GM13977 (cell line): ENCODE measurements around the gene BMPER.

ENCODE experiments used
- DNase-seq: peaks from one replicate; pipeline ENCODE4 v3.0.0; 2012; ENCODE audit warnings: low spot score
- in situ Hi-C: fragments of 300-500 bp; cut with MboI; formaldehyde crosslinking; loops from one replicate; pipeline ENCODE4 v1.12.0; 2022; ENCODE audit warnings: low sequenced_read_pairs, low pct_unique_long_range_greater_than_20kb, mixed read lengths, inconsistent platforms; ENCODE audit not compliant: unreplicated experiment
- TF ChIP-seq, protein P1 (sequence below): IDR thresholded peaks from 2 replicates; pipeline ENCODE4 v1.5.1; 2012; ENCODE audit warnings: mild to moderate bottlenecking, control low read depth; ENCODE audit not compliant: insufficient read depth; ENCODE audit errors: extremely low read depth, missing control alignments

BMPER gene

DNA sequence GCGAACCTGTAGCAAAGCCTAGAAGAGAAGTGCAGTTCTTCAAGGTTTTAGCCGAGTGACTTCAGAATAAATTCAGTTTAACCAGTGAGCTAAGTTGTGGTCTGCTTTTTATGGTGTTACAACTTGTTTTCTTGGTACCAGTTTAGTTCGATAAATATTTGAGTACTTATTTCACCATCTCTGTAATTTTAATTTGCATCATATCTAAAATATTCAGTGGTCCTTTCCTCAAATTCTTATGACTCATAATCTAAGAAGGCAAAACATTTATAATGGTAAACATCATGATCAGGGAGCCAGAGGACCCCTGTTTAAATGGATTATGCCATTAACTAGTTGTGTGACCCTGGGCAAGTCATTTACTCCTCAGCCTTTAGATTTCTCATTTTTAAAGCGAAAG is 4.1 kb upstream of the BMPER start:
- DNase-seq, result no peak
- in situ Hi-C loops, result no loop called here
- TF ChIP-seq, protein P1, sequence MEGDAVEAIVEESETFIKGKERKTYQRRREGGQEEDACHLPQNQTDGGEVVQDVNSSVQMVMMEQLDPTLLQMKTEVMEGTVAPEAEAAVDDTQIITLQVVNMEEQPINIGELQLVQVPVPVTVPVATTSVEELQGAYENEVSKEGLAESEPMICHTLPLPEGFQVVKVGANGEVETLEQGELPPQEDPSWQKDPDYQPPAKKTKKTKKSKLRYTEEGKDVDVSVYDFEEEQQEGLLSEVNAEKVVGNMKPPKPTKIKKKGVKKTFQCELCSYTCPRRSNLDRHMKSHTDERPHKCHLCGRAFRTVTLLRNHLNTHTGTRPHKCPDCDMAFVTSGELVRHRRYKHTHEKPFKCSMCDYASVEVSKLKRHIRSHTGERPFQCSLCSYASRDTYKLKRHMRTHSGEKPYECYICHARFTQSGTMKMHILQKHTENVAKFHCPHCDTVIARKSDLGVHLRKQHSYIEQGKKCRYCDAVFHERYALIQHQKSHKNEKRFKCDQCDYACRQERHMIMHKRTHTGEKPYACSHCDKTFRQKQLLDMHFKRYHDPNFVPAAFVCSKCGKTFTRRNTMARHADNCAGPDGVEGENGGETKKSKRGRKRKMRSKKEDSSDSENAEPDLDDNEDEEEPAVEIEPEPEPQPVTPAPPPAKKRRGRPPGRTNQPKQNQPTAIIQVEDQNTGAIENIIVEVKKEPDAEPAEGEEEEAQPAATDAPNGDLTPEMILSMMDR, result no peak

DNA sequence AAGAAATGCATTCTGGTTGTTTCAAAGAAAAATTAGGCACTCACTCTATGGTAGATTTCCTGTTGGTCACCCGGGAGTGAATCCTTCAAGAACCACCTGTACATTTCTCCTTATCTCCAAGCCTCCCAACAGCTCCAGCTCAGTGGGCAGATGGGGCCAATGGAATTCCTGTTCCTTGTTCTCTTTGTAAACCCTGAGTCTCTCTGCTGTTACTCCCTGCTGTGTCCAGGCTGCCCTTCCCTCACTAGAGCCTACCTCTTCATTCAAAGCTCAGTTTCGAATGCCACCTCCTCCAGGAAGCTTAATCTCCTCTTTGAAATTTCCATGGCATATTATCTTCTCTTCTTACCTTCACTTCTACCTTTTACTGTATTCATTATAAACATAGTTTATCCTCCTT is 3.5 kb upstream of the BMPER start:
- TF ChIP-seq, protein P1, result no peak
- in situ Hi-C loops, result no loop called here
- DNase-seq, result no peak

DNA sequence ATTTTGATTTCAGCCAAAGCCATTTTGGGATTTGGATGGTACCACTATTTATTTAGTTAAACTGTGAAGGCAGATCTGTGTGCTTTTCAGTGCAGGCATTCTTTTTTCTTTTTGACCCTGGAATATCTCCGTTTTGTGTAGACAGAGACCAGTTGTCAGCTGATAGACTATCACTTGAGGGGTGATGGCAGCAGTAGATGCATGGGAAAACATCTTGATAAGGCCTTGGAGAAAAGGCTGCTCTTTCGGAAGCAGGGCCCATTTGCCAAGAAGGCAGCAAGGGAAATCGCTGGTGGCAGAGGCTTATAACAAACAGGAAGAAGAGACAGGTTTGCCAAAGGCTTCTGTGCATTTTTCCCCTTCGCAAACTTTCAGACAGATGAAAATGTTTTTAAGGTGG is 2.6 kb upstream of the BMPER start:
- TF ChIP-seq, protein P1, result no peak
- DNase-seq, result no peak
- in situ Hi-C loops, result no loop called here

DNA sequence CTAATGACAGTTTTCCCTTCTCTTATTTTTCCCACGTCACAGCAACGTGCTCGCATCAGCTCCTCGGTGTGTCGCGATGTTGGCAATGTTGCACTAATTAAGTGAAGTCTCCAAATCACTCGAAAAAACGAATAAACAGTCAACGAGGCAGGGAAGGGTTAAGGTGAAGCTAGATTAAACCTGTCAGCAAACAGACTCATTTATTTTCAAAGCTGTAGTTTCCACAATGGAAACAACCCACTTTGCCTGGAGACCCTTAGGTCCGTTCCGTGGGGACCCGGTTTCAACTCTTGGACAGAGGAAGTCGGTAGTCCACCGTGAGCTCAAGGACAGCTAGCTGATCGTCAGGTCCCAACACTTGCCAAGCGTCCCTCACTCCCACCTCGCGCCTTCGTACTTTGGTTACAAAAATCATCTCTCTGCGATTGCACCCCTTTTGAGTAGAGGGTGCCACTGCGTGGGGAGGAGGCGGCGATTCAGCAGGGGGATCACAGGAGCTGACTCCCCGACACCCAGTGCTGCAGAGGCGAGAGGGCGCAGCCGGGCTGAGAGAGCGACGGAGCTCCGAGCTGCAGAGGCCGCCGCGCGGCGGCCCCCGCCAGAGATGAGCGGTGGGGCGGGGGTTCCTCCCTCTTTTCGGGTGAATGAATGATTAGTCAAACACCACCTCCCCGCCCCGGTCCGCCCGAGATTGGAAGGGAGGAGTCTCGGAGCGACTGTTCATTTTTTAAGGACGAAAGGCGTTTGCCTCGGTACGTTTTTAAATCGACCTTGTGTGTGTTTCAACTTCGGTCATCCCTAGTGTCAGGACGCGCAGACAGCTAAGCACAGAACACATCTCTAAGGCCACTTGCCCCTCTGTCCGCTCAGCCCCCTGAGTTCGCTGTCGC is 1.3 kb upstream of the BMPER start:
- TF ChIP-seq, protein P1, result no peak
- in situ Hi-C loops, result no loop called here
- DNase-seq, result peak; percentile 21

DNA sequence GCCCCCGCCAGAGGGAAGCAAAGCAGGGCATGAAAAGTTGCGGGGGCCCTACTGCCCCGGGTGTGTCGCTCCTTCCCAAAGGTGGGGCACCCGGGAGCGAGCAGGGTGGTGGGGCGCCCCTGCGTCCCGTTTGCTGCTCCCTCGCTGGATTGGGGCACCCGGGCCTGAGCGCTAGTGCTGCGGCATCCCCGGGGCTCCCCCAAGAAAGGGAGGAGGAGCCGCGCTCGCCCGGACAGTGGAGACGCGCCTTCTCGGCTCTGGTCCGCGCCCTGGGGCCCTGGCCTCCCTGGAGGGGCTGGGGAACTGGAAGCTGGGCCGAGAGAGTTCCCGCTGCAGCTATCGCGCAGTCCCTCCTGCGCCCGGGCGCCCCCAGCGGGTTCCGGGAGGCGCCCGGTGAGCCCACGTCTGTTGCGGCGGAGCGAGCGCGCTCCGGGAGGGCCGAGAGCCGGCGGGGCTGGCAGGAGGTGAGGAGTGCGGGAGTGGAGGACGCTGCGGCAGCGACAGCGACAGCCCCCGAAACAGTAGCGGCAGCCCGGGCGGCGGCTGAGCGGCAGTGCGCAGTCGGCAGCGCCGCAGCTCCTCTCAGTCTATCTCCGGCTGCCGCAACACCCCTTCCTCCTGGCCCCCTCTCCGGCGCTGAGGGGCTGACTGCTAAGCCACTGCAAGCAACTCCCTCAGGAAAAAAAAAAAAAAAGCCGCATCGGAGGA is 504 bp upstream of the BMPER start:
- peak; percentile 46 for DNase-seq
- TF ChIP-seq, protein P1, result no peak
- in situ Hi-C loops, result no loop called here

DNA sequence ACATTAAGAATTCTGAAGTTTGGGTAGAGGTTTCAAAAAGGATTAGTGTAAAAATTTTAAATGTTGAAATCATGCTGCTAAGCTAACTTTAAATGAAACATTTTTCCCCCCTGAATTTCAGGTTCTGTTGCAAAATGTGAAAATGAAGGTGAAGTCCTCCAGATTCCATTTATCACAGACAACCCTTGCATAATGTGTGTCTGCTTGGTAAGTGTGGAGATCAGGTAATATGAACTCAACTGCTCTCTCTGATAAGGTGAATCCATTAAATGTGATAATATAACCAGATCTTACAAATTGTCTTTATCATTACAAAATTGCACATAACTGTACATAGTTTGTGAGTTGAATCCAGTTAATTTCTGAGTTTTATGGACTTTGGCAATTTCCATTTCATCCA is 1.4 kb downstream of the BMPER start:
- in situ Hi-C loops, result no loop called here
- no peak for DNase-seq
- TF ChIP-seq, protein P1, result no peak
